LNCaP clone FGC (cell line): Measurements from ENCODE around the gene EIF4G3.

Experiments used
- DNase-seq: peaks from one replicate; pipeline ENCODE4 v3.0.0-alpha.2; 2011; ENCODE audit warnings: low read depth
- H3K4me3 ChIP-seq: 2 replicates; pipeline ENCODE4 v1.5.1; 2011; ENCODE audit warnings: mild to moderate bottlenecking, low read depth, low read length, control low read depth
- TF ChIP-seq, protein P1 (sequence below): IDR thresholded peaks from 2 replicates; pipeline ENCODE4 v1.5.1; 2012; ENCODE audit warnings: mild to moderate bottlenecking; ENCODE audit not compliant: control insufficient read depth, insufficient read depth; ENCODE audit errors: extremely low read depth

The EIF4G3 gene

DNA sequence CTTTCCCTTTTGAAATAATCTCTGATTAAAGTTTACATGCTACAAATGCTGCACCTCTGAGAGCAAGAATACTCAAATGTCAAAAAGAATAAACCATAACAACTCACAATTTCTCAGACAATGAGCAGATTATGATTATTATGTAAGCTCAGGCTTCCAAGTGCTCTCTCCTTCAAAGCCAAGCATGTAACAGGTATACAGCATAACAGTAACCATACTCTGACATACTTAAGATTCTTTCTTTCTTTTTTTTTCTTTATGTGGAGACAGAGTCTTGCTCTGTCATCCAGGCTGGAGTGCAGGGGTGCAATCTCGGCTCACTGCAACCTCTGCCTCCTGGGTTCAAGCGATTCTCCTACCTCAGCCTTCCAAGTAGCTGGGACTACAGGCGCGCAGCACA is 155.4 kb downstream of the EIF4G3 start:
- TF ChIP-seq, protein P1, sequence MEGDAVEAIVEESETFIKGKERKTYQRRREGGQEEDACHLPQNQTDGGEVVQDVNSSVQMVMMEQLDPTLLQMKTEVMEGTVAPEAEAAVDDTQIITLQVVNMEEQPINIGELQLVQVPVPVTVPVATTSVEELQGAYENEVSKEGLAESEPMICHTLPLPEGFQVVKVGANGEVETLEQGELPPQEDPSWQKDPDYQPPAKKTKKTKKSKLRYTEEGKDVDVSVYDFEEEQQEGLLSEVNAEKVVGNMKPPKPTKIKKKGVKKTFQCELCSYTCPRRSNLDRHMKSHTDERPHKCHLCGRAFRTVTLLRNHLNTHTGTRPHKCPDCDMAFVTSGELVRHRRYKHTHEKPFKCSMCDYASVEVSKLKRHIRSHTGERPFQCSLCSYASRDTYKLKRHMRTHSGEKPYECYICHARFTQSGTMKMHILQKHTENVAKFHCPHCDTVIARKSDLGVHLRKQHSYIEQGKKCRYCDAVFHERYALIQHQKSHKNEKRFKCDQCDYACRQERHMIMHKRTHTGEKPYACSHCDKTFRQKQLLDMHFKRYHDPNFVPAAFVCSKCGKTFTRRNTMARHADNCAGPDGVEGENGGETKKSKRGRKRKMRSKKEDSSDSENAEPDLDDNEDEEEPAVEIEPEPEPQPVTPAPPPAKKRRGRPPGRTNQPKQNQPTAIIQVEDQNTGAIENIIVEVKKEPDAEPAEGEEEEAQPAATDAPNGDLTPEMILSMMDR, result no peak
- DNase-seq, result no peak
- H3K4me3 ChIP-seq, result no peak overlapping the region

DNA sequence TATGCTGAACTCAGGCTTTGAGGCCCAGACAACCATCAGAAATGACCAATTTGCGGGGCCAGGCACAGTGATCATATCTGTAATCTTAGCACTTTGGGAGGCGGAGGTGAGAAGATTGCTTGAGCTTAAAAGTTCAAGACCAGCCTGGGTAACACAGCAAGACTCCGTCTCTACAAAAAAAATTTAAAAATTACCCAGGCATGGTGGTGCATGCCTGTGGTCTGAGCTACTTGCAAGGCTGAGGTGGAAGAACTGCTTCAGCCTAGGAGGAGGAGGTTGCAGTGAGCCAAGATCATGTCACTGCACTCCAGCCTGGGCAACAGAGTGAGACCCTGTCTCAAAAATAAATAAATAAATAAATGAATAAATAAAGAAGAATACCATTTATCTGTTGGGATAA is 156.5 kb downstream of the EIF4G3 start:
- TF ChIP-seq, protein P1, result no peak
- DNase-seq, result no peak
- no peak overlapping the region for H3K4me3 ChIP-seq

DNA sequence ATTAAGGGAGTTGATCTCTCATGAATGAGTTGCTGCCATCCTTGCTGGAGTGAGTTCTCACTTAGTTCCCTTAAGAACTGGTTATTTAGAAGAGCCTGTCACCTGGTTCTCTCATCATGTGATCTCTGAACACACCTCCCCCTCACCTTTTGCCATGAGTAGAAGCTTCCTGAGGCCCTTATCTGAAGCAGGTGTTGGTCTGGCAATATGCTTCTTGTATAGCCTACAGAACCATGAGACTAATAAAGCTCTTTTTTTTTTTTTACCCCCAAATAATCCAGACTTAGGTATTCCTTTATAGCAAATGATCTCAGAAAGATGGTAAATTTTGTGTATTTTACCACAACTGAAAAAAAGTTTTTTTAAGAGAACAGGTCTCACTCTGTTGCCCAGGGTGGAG is 158.0 kb downstream of the EIF4G3 start:
- no peak overlapping the region for H3K4me3 ChIP-seq
- TF ChIP-seq, protein P1, result no peak
- no peak for DNase-seq

DNA sequence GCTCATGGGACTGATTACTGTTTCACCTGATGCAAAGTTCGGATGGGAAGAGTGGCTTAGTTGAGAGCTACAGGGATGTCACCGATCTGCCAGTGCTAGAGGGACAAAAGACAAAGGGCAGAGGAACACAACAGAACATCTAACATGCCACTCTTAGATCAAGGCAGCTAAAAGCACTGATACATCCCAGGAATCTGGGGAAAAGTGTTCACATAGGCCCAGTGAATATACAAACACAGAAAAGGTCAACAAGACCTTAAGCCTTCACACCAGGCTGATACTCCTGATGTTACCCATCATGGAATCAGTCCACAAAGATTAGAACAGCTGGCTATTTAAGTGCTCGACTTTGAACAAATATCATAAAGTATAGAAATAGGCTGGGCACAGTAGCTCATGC is 163.2 kb downstream of the EIF4G3 start:
- no peak for DNase-seq
- no peak overlapping the region for H3K4me3 ChIP-seq
- TF ChIP-seq, protein P1, result no peak

DNA sequence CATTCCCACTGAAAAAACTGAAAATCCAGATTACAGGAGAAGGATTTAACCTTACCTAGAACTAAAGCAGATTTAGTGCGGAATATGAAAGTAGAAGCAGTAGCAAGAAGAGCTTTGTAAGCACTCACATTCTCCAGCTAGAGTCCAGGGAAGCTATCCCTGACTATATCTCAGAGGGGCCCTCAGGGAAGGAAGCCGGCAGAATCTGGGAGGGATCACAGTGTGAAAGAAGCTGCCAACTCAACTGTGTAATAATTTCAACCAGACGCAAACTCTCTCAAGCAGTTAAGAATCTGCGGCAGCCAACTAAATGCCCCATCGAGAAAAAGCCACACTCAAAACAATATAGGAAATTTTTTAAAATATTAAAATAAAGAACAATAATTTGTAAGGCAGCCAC is 163.8 kb downstream of the EIF4G3 start:
- DNase-seq, result no peak
- H3K4me3 ChIP-seq, result no peak overlapping the region
- TF ChIP-seq, protein P1, result no peak

DNA sequence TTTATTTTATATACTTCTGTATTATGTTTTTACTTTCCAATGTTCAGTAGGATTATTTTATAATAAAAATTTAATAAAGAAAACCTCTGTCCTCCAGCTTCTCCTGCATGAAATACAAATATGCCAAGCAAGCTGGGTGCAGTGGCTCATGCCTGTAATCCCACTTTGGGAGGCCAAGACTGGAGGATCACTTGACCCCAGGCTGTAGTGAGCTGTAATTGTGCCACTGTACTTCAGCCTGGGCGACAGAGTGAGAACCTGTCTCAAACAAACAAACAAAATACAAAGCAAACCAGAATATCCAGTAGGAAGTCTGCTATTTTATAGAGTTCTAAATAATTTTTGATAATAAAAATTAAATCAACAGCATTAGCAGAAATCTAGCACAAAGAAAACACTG is 168.8 kb downstream of the EIF4G3 start:
- no peak overlapping the region for H3K4me3 ChIP-seq
- TF ChIP-seq, protein P1, result no peak
- DNase-seq, result no peak

DNA sequence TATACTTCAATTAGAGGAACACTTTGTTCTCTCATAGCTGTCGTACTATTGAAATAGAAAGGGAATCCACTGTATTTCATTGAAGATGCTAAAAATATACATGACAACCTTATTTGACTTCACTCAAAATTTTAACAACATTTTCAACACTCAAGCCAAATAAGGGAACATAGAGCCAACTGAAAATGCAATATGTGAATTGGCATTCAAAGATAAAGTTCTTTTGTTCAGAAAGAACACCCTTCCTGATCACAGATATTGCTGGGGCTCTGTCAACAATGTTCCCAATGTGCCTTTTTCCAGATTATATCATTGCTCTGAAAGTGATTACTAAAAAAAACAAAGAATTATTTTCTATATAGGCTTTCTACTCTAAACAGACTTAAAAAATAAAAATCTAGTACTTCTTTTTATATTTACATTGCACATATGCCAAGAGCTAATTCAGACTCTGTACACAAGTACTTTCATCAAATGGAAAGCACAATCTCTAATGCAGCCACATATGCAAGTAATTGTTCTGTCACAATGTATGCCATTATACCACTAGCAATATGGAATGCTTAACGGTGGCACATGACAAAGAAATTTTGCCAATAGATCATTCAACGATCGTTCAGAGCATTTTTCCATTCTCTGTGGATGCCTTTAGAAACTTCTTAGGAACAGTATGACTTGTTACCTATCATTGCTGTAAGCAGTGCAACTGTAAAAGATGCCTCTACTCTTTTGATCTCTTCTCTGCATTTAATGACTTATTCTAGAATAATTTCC is 171.0 kb downstream of the EIF4G3 start:
- no peak overlapping the region for H3K4me3 ChIP-seq
- DNase-seq, result no peak
- TF ChIP-seq, protein P1, result no peak
